OCI-LY1 (cell line): ENCODE measurements around the gene AGBL1.

Experiments
- CTCF ChIP-seq: fragments of 200-600 bp; sonication (generic), shearing (Covaris generic); IDR thresholded peaks from 2 replicates; pipeline ENCODE4 v1.5.1; 2017; ENCODE audit warnings: mild to moderate bottlenecking, antibody characterized with exemption, low read length, moderate library complexity, mixed read lengths
- EZH2 ChIP-seq: fragments of 200-600 bp; sonication (generic), shearing (Covaris generic); IDR thresholded peaks from 2 replicates; pipeline ENCODE4 v1.8.0; 2017; ENCODE audit warnings: borderline replicate concordance, mixed run types, mild to moderate bottlenecking, antibody characterized with exemption, low read length, moderate library complexity, mixed read lengths

GRCh38 chr15:86645925-86646500, 566.3 kb downstream of the AGBL1 start:
- no peak for TF ChIP-seq CTCF
- no peak for TF ChIP-seq EZH2
